Pericardium fibroblast (primary cell): ENCODE measurements around the gene IDH3G. TPM values are rescaled to one million over a fixed set of nuclear protein-coding genes. Genes with fewer than 3 reads are reported as not detected.

Source experiments
- total RNA-seq: library from RNA; depleted of rRNA; stranded (reverse); fragments of >200 nt; gene quantifications from 2 replicates; pipeline ENCODE4 v1.2.3, GENCODE V29; 2015

Gene IDH3G
- 80.7 and 86.6 TPM in 2 replicates for total RNA-seq

GRCh38 chrX:153794018-153794896, at the start of gene IDH3G, which contains the start of gene SSR4:
Gene IDH3G, minus strand, starts transcription at chrX:153794375. Its CDS starts 49 bp downstream, at chrX:153794326.
Gene SSR4, plus strand, starts transcription at chrX:153794668. Its CDS starts 20 bp downstream, at chrX:153794688.

GRCh38 chrX:153829799-153830639, 35.8 kb upstream of the IDH3G start, which contains the start of gene PDZD4:
Gene PDZD4, minus strand, starts transcription at chrX:153830544. Its CDS starts 246 bp downstream, at chrX:153830298.

GRCh38 chrX:153780678-153781427, 13.3 kb downstream of the IDH3G start, which contains the start of gene SRPK3:
Gene SRPK3, plus strand, starts transcription at chrX:153781041. Its CDS starts 46 bp downstream, at chrX:153781087.

GRCh38 chrX:153763989-153764755, 30.0 kb downstream of the IDH3G start, which contains the start of gene PLXNB3:
Gene PLXNB3, plus strand, starts transcription at chrX:153764249. Its CDS starts 1,287 bp downstream, at chrX:153765536.

Other genes starting within 250 kb of the IDH3G start
- 16.0 and 33.4 TPM in 2 replicates for gene CCNQ, start 195.2 kb downstream of the IDH3G start, total RNA-seq
- gene DUSP9, start 147.2 kb downstream of the IDH3G start, total RNA-seq = 0.93 TPM in 1 of 2 replicates, not detected in the other
- 0.09 and 0.35 TPM in 2 replicates for gene PNCK, start 120.6 kb downstream of the IDH3G start, total RNA-seq
- gene SLC6A8, start 106.4 kb downstream of the IDH3G start, total RNA-seq = 22.1 and 24.0 TPM in 2 replicates
- 79.2 and 110 TPM in 2 replicates for gene BCAP31, start 70.0 kb downstream of the IDH3G start, total RNA-seq
- gene ABCD1, start 69.5 kb downstream of the IDH3G start, total RNA-seq = 12.9 and 16.3 TPM in 2 replicates
- 1.6 and 7.5 TPM in 2 replicates for gene PLXNB3, start 30.1 kb downstream of the IDH3G start, total RNA-seq
- gene SRPK3, start 13.3 kb downstream of the IDH3G start, total RNA-seq = under 0.01 and 1.6 TPM in 2 replicates
- 256 and 443 TPM in 2 replicates for gene SSR4, start 293 bp upstream of the IDH3G start, total RNA-seq
- 1.0 and 5.1 TPM in 2 replicates for gene PDZD4, start 36.2 kb upstream of the IDH3G start, total RNA-seq
- gene L1CAM, start 91.8 kb upstream of the IDH3G start, total RNA-seq = 0.34 and 0.47 TPM in 2 replicates
- 0.12 TPM in 1 of 2 replicates, not detected in the other for gene AVPR2, start 110.3 kb upstream of the IDH3G start, total RNA-seq
- gene ARHGAP4, start 131.9 kb upstream of the IDH3G start, total RNA-seq = 0.58 and 4.5 TPM in 2 replicates
- gene NAA10, start 140.7 kb upstream of the IDH3G start, total RNA-seq = 89.0 and 90.2 TPM in 2 replicates
- 0.12 and 0.94 TPM in 2 replicates for gene RENBP, start 150.3 kb upstream of the IDH3G start, total RNA-seq
- 28.7 and 31.3 TPM in 2 replicates for gene HCFC1, start 177.4 kb upstream of the IDH3G start, total RNA-seq
- gene TMEM187, start 178.4 kb upstream of the IDH3G start, total RNA-seq = 6.9 and 11.8 TPM in 2 replicates
- 86.6 and 190 TPM in 2 replicates for gene IRAK1, start 225.5 kb upstream of the IDH3G start, total RNA-seq